Measurements from ENCODE around the gene LAMC1. TPM values are rescaled to one million over a fixed set of nuclear protein-coding genes. Genes with fewer than 3 reads are reported as not detected.

The LAMC1 gene
- polyA plus RNA-seq, 1 of the 3 experiments (the other 2 are of a cell fraction), result 101 TPM

DNA sequence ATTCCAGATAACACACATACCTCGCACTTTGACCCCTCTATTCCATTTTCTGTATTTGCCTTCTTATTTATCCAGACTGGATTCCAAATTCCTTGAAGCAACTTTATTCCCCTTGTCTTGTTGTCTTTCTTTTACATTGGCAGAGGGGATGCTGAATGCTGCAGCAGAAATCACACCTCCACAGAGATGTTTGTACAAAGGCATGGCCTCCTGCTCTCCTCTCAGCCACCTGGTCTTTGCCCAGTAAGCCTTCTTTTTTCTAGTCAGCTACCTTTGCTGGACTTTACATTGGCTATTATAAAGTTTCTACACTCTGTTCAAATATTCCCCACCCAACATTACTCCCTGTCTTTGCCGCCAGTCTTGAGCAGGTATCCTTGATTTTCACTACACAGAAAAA, 75.1 kb downstream of the LAMC1 start:
- peaks cover 8 to 19% of the 10 kb centered on the region in 2 experiments; a peak in 3 of 4 replicates for H3K4me1 ChIP-seq (ENCODE audit: control insufficient read depth in 1 of 2, insufficient read depth in 2 of 2, low read depth in 1 of 2, low read length in 1 of 2)
- CTCF ChIA-PET, result no interaction called here
- no peak overlapping the region for H3K4me3 ChIP-seq (ENCODE audit: low read depth in 2 of 2, low read length in 1 of 2)
- peaks cover 91% of the 10 kb centered on the region for H3K79me2 ChIP-seq (ENCODE audit: insufficient read depth)
- POLR2A ChIA-PET, result no interaction called here
- H3F3A ChIP-seq (replicated peaks; ENCODE audit: insufficient read depth), result no peaks in the 10 kb centered on the region
- no peak overlapping the region for H3K27ac ChIP-seq (ENCODE audit: low read depth in 2 of 2, low read length in 1 of 2)
- DNase-seq, result no peak
- no peak overlapping the region for H3K9ac ChIP-seq
- H3K9me2 ChIP-seq, result no peaks in the 10 kb centered on the region
- no peaks in the 10 kb centered on the region for H3K9me3 ChIP-seq
- WGBS (ENCODE audit: low lambda C conversion rate), result 96% methylated on average over 2 of the region's 2 CpGs
- peaks cover 3 to 4% of the 10 kb centered on the region in 2 experiments for H3K36me3 ChIP-seq (replicated peaks in 1 of 2; ENCODE audit: control insufficient read depth in 1 of 2, insufficient read depth in 2 of 2, low read length in 1 of 2)
- H3K4me2 ChIP-seq, result no peak overlapping the region
- TF ChIP-seq ELF1 (IDR thresholded peaks at IDR 0.05), result no peak
- TF ChIP-seq CHD2 (IDR thresholded peaks at IDR 0.05; ENCODE audit: low read length, partially characterized antibody), result no peak
- TF ChIP-seq, protein P1, sequence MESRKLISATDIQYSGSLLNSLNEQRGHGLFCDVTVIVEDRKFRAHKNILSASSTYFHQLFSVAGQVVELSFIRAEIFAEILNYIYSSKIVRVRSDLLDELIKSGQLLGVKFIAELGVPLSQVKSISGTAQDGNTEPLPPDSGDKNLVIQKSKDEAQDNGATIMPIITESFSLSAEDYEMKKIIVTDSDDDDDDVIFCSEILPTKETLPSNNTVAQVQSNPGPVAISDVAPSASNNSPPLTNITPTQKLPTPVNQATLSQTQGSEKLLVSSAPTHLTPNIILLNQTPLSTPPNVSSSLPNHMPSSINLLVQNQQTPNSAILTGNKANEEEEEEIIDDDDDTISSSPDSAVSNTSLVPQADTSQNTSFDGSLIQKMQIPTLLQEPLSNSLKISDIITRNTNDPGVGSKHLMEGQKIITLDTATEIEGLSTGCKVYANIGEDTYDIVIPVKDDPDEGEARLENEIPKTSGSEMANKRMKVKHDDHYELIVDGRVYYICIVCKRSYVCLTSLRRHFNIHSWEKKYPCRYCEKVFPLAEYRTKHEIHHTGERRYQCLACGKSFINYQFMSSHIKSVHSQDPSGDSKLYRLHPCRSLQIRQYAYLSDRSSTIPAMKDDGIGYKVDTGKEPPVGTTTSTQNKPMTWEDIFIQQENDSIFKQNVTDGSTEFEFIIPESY (IDR thresholded peaks at IDR 0.05; ENCODE audit: borderline replicate concordance, low read depth), result no peak
- TF ChIP-seq, protein P2, sequence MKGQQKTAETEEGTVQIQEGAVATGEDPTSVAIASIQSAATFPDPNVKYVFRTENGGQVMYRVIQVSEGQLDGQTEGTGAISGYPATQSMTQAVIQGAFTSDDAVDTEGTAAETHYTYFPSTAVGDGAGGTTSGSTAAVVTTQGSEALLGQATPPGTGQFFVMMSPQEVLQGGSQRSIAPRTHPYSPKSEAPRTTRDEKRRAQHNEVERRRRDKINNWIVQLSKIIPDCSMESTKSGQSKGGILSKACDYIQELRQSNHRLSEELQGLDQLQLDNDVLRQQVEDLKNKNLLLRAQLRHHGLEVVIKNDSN (IDR thresholded peaks at IDR 0.05; ENCODE audit: borderline replicate concordance, low read depth), result no peak
- TF ChIP-seq, protein P3, sequence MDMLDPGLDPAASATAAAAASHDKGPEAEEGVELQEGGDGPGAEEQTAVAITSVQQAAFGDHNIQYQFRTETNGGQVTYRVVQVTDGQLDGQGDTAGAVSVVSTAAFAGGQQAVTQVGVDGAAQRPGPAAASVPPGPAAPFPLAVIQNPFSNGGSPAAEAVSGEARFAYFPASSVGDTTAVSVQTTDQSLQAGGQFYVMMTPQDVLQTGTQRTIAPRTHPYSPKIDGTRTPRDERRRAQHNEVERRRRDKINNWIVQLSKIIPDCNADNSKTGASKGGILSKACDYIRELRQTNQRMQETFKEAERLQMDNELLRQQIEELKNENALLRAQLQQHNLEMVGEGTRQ (IDR thresholded peaks at IDR 0.05; ENCODE audit: borderline replicate concordance, low read depth, low read length), result no peak
- no peak for TF ChIP-seq TAF1 (IDR thresholded peaks at IDR 0.05; ENCODE audit: borderline replicate concordance, low read depth, low read length)
- no peak for TF ChIP-seq JUND (IDR thresholded peaks at IDR 0.05)
- TF ChIP-seq POLR2AphosphoS5 (IDR thresholded peaks at IDR 0.05; ENCODE audit: low read depth, low read length), result no peak
- TF ChIP-seq, protein P4, sequence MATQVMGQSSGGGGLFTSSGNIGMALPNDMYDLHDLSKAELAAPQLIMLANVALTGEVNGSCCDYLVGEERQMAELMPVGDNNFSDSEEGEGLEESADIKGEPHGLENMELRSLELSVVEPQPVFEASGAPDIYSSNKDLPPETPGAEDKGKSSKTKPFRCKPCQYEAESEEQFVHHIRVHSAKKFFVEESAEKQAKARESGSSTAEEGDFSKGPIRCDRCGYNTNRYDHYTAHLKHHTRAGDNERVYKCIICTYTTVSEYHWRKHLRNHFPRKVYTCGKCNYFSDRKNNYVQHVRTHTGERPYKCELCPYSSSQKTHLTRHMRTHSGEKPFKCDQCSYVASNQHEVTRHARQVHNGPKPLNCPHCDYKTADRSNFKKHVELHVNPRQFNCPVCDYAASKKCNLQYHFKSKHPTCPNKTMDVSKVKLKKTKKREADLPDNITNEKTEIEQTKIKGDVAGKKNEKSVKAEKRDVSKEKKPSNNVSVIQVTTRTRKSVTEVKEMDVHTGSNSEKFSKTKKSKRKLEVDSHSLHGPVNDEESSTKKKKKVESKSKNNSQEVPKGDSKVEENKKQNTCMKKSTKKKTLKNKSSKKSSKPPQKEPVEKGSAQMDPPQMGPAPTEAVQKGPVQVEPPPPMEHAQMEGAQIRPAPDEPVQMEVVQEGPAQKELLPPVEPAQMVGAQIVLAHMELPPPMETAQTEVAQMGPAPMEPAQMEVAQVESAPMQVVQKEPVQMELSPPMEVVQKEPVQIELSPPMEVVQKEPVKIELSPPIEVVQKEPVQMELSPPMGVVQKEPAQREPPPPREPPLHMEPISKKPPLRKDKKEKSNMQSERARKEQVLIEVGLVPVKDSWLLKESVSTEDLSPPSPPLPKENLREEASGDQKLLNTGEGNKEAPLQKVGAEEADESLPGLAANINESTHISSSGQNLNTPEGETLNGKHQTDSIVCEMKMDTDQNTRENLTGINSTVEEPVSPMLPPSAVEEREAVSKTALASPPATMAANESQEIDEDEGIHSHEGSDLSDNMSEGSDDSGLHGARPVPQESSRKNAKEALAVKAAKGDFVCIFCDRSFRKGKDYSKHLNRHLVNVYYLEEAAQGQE (IDR thresholded peaks at IDR 0.05; ENCODE audit: low read depth, low read length), result no peak
- no peak for TF ChIP-seq NFIC (IDR thresholded peaks at IDR 0.05; ENCODE audit: borderline replicate concordance)
- no peak overlapping the region for H2AFZ ChIP-seq (ENCODE audit: low read depth)
- H3K27me3 ChIP-seq (ENCODE audit: insufficient read depth), result no peaks in the 10 kb centered on the region
- peaks cover 68% of the 10 kb centered on the region for H4K20me1 ChIP-seq (ENCODE audit: insufficient read depth)

Measured in SK-N-SH (cell line).